ENCODE measurements around the gene SUB1.
"Not testable (repeated sequence)": the region's sequence is repeated elsewhere in the genome, so short reads cannot be mapped to it uniquely, and the experiment has no call there.

SUB1 gene

DNA sequence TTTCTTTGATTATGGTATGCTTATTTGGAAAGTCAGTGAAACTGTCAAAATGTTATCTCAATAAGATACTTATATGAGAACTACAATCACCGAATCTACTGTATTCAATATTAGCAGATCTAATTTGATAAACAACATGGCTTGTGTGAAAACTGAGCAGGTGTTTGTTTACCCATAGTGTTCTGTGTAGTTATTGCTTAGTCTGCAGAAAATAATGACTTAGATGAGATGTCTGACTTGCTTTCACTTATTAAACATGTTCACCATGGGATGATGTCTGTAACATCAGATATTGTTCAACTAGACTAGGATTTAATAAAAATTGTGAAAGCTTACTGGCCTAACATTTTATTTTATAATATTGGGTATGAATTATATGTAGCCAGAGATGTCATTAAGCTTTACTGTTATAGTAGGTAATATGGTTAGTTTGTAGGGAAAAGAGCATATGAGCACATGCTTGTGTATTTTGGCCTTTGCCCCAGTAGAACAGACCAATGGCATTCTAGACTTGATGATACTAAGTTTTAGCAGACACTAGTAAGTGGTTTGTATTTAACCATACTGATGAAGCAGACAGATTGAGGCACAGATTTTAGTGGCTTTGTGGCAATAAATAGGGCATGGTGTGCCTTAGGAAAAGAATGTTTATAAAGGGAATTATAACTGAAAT is 16.4 kb downstream of the SUB1 start:
- DNase-seq, result no peak

DNA sequence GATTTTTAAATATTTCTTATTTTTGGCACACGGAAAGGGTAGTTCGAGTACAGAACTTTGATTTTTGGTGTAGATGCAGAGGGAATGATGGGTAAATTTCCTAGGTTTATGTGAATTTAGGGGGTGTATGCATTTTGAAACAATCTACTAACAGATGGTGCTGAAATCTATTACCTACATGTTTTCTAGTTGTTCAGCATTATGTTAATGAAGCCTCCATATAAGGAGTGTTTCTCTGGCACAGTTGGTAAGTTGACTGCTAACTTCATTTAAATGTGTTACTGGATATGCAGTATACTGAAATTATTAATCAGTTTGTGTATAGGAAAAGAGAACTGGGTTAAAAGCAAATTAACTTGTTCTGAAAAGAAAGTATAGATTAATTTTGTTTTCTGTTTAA is 17.5 kb downstream of the SUB1 start:
- DNase-seq, result no peak

DNA sequence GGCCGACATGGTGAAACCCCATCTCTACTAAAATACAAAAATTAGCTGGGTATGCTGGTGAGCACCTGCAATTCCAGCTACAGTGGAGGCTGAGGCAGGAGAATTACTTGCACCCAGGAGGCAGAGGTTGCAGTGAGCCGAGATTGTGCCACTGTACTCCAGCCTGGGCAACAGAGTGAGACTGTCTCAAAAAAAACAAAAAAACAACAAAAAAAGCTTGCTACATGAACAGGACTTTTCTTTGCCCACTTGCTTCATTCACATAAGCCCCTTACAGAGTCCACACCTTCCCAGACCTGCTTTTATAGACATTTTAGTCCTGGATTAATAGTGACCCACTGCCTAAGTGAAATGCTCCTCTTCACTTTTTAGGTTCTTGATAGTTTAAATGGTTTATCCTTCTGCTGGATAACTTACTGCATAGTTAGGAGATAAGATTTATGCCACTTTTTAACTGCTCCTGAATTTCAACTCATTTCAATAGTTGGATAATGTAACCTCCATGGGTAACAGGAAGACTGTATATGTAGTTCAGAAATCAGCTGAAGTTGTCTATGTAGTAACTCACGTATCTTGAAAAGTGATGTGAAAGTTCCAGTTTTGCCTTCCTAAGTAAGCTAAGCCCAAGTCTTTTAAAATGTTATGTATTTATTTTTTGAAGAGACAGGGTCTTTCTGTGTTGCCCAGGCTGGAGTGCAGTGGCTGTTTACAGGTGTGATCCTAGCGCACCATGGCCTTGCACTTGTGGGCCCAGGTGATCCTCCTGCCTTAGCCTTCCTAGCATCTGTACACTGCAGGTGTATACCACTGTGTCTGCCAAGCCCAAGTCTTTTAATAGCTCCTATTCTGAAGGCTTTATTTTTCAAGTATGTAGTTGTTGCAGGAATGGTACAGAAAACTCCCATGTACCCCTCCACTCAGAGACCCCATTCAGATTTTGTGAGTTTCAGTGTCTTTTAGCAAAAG is 19.7 kb downstream of the SUB1 start:
- no peak for DNase-seq

DNA sequence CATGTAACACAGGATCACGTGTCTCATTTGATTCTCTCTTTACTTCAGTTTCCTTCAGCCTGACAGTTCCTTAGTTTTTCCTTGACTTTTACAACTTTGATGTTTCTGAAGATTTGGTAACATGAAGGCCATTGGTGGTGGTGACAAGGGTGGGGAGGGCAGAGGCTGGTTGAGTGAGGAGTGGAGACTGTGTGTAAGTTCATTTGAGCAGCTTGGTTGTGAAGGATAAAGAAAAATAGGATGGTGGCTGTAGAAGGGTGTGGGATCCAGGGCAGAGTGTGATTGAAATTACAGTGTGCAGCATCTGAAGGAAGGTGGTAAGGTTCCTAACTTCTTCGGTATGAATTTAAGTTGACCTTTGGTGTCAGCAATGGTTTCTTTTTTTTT is 20.4 kb downstream of the SUB1 start:
- DNase-seq, result no peak

DNA sequence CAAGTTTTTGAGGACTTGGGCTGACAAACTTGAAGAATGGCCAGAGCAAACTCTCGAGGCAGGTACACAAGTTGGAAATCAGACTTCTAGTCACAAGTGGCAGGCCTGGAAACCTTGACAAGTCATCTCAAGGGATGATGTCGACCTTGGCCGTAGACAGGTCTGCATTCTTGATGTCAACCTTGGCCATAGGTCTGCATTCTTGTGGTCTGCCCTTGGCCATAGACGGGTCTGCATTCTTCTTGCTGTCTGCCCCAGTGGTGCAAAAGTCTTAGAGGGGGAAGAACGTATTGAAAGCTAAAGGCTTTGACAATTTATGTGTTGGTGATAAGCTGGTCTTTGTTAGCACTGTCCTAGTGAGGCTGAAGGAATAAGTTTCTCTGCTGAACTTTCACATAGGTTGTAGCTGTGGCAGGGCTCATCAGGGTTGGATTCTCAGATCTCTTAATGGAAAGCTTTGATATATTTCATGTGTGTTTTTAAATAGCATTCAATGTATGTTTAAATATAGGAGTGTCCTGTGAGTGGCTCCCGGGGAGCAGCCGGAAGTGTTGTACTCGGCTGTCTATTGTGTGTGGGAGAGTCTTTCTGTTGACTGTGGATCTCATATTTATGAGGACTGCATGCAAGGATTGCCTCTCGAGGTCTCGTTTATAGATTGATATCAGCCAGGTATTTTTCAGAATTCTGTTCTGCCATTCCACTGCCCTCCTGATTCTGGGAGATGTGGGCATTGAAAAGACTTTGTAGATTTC is 27.0 kb downstream of the SUB1 start:
- no peak for DNase-seq

DNA sequence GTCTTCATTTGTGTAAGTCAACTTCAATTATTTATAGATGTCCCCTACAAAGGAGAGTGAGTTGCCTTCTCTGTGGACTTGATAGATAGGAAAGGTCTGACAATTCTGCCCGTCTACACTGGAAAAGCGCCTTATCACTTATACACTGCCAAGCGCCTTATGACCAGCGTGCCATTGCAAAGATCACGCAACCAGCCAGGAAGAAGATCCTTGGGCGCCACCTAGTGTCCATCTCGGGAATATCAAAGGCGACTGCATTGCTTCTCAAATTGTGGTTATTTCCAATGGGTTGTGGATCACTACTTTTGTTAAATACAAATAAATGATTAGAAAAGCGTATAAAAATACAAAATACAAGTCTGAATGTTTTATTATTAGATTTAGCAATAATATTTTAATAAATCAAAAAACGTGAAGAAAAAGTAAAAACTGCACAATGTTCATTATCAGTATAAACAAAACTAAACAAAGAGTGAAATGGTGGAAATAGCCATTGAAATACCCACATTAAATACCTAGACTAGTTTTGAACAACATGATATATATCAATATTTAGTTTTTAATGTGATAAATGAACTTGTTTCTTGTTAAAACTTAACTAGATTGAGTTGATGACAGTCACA is 27.8 kb downstream of the SUB1 start:
- DNase-seq, result peak; percentile 76

DNA sequence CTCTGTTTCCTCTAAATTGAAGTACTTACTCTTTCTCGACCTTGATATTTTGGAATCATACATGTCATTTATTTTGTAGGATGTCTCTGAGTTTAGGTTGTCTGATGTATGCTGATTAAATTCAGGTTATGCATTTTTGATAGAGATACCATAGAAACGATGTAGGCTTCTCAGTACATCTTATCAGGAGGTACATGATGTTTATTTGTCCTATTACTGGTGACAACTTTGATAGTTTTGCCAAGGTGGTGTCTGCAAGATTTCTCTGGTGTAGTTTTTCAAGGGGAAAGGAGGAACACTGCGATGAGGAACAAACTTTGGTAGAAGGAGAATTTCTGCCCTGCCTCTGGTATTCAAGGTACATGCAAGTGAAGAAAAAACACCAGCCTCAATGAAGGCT is 29.9 kb downstream of the SUB1 start:
- no peak for DNase-seq

DNA sequence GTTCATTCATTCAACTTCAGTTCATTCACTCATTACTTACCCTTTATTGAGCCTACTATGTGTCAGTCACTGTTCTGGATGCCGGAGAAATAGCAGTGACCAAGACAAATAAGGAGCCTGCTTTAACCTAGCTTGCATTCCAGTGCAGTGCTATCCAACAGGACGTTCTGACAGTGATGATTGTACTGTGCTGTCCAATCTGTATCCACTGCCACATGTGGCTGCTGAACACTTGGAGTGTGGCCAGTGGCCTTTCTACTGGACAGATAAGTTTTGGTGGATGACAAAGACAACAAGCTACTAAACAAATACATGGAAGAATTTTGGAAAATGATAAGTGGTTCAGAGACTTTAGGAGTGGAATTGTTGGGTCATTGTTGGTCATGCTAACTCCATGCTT is 33.6 kb downstream of the SUB1 start:
- no peak for DNase-seq

DNA sequence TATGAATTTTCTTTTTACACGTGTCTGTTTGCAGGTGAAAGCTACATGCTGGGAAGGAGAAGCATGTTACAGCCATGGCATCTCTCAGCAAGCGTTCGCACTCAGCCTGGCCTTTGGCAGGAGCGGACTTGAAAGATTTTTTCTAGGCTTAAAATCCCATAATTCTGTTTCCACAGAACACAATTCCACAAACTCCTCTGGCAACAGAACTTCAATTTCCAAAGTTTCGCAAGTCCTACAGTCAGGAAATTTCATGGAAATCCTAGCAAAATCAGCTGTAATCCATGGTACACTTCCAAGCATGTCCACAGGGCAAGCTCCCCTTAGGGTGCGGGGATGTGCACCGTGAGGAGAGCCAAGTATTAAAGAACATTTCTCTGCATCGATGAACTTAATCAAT is 35.9 kb downstream of the SUB1 start:
- no peak for DNase-seq

DNA sequence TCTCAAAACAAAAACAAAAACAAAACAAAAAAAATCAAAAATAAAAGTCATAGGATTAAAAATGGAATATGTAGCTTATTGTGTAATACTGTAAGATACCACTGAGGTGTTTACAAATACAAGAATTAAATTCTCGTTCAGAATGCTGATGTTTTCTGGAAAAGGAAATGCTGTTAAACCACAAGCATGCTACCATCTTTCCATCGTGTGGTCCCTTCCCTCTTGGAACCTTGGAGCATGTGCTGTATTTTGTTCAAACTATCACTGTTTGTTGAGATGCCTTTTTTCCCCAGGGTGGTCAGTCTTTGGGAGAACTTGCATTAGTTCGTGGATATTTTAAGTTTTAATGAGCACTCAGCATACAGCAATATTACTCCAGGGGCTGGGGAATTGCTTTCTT is 39.7 kb downstream of the SUB1 start:
- no peak for DNase-seq

DNA sequence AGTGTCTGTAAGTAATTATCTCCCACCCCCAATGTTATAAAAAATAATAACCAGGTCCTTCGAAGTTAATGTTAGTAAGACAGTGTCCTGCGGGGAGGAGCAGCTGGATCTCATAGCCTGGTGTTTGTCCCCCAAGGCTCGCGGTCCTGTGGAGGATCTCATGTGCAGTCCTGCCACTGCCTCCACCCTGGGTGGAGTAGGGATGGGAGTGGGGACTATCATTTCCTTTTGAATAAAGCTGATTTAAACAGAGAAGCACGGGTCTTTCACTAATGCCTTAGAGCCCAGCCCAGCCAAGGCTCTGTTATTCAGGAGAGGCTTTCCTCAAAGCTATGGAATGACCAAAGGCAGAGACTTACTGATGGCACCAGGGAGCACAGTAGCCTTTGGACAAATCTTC is 40.2 kb downstream of the SUB1 start:
- no peak for DNase-seq

DNA sequence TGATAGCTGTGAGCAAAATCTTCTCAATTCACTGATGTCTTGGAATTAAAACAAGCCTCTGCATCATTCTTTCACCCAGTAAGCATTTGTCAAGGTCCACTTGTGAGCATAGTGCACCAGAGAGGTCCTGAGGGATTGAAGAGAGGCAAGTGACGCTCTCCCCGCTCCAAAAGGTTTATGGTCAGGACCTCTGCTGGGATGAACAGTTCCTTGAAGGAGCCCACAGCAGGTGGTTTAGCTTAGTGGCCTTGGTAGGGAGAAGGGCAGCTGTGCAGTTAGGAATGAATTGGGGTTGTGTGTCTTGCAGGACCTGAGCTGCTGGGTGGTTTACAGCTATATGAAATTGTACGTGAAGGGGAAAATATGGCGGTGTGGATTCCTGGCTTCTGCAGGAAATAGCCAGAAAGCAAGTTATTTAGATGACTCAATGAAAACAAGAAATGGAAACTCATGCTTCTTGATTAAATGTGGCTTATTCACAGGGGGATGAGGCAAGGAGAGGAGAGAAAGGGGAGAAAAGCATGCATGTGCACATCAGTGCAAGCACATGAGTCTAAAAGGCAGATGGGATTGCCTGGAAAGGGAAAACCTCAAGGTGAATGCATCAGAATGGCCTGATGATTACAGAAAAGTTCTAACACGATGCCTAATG is 42.0 kb downstream of the SUB1 start:
- DNase-seq, result no peak

DNA sequence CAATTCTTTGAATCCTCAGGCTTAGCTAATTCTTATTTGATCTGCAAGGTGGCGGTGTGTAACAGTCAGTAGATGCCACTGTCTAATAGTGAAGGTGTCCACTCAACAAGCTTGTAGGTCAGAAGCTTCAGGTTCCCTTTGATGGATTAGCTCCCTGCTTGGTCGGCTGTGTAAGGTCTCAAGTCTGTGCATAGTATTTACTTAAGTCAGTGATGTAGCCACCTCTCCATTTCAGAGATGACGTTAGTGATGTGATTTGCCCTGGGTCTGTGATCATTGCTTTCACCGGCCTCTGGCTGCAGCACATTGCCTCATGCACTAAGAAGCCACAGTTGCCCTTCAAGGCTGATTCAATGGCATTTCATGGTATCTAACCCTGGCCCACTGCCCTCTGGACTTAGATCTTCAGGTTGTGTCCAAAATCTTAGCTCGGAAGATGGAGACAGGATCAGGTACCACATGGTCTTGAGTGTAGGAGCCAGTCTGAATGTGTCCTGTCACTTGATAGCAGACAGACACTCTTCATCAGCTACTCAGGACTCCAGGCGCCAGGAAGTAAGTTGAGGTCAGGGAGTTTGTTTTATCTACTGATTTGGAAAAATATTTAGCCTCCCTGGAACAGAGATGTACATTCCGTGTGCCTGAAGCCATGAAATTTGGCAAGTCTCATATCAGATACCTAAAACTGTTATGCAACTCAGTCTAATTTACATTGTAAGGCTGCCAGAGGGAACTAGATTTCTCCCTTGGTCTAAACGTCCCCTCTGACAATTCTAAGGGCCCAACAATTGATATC is 42.9 kb downstream of the SUB1 start:
- DNase-seq, result no peak

DNA sequence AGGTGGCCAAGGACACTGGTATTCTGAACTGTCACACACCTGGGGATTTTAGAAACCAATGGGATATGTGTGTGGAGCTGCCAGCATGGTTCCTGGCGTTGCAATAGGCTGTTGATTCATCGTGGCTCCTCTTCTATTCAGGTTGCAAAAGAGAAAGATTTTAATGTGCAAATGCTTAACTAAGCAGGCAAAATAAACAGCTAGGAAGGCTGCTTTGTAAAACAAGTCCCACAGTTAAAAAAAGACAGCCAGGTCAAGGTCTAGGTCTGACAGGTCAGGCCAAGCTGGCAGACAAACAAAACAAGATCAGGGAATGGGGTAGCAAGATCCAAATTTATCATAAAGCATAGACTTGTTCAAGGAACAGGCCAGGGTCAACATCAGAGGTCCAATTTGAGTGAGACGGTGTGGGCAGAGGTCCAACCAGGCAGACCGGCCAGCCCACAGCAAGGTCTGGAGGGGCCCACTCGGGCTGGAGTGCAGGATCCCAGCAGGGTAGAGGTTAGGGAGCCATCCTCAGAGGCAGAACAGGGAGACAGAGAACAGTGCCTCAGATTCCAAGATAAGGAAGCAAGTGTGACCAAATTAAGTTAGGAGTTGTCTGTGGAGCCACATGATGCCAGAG is 45.6 kb downstream of the SUB1 start:
- no peak for DNase-seq

DNA sequence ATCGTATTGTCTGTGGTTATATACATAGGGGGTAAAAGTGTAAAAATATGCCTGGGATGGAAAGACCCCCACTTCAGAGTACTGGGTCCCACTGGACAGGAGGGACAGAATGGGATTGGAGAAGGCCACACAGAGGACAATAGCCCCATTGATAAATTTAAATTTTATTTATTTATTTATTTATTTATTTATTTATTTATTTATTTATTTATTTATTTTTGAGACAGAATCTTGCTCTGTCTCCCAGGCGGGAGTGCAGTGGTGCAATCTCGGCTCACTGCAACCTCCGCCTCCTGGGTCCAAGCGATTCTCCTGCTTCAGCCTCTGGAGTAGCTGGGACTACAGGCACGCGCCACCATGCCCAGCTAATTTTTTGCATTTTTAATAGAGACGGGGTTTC is 47.7 kb downstream of the SUB1 start:
- not testable (repeated sequence) for DNase-seq

DNA sequence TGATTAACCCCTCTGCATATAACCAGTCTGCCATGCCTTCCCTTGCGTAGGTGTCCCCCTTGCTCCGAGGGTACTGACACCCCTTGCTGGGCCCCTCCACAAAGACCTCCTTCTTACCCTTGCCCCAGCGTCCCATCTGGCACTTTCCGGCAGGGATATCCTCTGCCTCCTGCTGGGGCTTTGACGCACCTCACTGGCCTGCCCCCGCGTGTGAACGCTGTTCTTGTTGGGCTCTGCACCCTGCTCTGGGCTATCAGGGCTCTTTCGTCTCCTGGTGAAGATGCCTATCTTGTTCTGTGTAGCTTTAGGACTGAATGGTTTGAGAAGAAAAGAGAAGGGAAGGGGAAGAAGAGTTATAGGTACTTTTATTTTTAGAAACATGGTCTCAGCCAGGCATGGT is 53.0 kb downstream of the SUB1 start:
- DNase-seq, result no peak

DNA sequence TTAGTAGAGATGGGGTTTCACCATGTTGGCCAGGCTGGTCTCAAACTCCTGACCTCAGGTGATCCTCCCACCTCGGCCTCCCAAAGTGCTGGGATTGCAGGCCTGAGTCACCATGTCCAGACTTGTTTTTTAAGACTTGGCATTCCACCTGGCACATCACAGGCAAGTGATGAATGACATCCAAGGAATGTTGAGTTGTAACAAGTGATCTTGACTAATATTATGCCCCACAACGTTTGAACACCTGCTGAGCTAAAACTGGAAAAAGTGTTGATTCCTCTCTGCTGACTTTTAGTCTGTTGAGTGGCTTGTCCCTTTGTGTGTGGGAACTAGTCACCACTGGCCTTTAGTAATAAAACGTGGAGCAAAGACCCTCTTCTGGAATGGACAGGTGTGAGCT is 54.6 kb downstream of the SUB1 start:
- no peak for DNase-seq

DNA sequence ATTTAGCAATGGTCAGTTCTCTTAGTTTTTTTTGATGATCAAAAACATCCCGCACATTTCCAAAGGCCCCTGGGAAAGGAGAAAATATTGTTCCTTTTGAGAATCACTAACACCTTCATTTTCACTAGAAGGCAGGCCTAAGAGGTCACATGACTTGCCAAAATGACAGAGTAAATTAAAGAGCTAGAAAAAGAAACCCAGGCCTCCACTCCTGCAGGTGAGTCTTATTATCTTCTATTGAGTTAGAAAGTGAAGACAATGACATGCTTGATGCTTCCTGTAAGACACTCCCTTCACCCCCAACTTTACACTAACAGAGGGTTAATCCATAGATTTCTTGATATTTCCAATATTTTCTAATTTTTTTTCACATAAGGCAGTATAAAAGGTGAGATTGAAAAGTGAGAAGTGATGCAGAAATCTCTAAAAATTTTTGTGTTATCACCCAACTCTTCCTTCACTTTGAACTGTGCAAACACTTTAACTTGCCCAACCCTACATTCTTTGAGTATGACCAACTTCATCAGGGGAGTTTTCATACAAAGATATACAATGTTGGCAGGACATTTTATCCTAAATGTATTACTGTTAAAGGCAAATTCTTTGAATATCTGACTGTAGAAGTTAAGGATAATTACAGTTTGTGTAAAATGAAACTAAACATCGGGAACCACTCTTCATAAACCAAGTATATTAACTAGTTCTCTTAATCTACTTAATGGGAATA is 57.1 kb downstream of the SUB1 start:
- no peak for DNase-seq

DNA sequence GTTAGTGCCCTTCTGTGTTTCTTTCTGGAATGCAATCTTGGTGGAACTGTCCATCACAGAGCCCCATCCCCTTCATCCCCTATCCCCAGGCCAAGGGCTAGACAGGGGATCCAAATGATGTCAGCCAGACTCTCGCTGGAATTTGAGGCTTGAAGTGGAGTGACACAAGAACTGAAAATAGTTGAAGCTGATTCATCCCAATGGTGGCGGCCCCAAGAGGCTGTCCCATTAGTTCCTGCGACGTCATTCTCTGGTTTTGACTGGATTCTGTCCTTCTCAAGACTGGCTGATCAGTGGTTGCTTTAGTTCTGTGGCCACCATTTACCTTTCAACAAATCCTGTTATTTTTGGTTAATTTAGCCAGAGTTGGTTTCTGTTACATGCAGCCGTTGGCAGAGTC is 59.9 kb downstream of the SUB1 start:
- no peak for DNase-seq
